Activated CD8-positive, alpha-beta memory T cell treated with anti-CD3 and anti-CD28 coated beads, Interleukin-2, amount 50 U/mL, for 24 hours (primary cell): ENCODE measurements around the gene CDH13.

Experiments used
- DNase-seq: peaks from one replicate; pipeline ENCODE4 v3.0.0-alpha.2; 2020; ENCODE audit errors: extremely low read depth

CDH13 gene

GRCh38 chr16:82651921-82652601 is 25.3 kb downstream of the CDH13 start:
- DNase-seq = no peak

DNA sequence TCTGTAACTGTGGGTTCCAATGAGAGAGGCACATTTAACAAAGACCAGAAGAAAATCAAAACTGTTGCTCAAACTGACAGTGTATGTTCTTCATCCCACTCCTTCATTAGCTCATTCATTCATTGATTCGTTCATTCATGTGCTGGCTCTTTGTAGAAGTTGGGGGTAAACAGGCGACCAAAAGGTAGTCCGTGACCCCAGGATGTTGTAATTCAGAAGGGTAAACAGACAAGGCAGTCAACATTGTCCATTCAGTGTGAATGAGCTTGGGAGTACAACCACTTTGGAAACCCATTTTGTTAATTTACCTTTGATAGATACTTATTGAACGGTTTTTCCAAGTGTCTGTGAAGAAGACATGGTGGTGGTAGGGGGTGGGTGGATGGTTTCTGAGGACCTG is 26.1 kb downstream of the CDH13 start:
- DNase-seq = no peak

DNA sequence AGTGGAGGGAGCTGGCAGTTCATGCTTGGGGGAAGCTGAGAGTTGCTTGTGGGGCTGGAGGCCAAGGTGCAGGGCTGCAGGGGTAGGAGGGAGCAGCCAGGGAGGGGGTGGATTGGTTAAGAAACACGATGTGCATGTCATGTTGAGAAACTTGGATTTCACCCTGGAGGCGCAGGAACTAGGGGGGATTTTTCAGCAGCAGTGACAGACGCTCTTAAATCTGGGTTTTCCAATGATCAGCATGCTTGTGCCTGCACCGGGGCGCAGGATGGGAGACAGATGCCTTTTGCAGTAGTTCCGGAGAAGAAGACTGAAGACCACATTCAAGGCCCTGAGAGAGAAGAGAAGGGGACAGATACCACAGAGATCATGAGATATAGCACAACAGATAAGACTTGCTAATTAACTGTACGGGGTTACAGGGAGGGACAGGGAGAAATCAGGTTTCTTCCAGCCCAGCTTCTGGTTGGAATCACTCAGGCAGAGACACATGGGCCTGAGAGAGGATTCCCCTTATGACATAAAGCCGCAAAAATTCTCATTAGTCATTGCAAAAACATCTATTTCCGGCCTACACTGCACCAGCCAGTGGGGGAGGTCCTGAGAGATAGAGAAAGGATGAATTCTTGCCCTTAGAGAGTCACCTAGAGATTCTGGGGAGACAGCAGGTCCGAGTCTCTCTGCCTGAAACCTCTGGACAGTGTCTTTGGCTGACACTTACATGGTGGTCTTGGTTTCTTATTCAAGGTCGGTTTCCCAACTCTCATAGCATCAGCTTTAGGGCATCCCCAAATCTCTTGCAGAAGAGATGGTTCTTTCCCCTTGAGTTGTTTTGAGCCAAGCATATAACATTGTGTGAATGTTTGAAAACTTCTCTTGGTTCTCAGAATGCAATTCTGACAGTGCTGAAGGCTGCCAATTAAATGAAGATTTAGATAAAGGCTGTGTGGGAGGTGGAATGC is 27.1 kb downstream of the CDH13 start:
- DNase-seq = no peak

GRCh38 chr16:82655072-82655714 is 28.4 kb downstream of the CDH13 start:
- no peak for DNase-seq

DNA sequence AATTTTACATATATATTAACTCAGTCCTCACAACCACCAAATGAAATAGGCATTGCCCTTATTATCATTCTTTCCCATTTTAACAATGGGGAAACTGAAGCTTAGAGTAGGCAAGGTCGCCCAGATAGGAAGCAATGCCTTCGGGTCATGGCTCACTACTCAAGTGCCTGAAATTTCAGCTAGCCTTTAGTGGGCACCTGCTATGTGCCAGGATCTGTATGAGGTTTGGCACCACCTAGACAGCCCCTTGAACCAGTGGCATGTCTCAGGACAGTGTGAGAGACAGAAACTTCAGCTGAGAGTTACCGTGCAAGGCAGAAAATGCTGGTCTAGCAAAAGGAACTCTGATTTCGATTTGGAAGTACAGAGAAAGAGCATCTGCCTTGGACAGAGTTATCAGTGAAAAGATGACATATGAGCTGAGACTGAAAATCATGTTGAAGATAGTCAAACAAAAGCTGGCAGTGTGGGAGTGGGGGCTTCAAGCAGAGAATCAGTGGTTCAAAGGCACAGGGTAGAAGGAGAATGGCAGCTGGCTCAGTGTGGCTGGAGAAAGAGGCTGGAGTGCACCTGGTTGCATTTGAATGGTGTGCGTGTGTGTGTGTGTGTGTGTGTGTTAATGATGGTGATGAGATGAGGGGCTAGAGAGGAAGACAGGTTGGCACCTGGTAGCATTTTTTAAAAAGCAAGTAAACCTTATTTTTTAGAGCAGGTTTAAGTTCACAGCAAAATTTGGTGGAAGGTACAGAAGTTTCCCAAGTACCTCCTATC is 29.1 kb downstream of the CDH13 start:
- no peak for DNase-seq

DNA sequence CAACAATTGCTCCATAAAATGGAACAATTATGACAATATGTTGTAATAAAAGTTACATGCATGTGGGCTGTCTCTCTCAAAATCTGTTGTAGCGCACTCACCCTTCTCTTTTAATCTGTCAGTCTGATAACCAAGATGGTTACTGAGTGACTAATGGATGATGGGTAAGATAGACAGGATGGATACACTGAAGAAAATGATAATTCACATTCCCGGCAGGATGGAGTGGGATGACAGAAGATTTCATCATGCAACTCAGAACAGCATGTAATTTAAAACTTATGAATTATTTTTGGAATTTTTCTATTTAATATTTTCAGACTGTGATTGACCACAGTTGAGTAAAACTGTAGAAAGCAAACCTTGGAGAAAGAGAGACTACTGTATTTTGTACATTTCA is 30.5 kb downstream of the CDH13 start:
- DNase-seq = no peak

GRCh38 chr16:82657786-82658185 is 31.0 kb downstream of the CDH13 start:
- DNase-seq = no peak

- DNase-seq = no peak
Observed at GRCh38 chr16:82658796-82659195, 32.0 kb downstream of the CDH13 start.

DNA sequence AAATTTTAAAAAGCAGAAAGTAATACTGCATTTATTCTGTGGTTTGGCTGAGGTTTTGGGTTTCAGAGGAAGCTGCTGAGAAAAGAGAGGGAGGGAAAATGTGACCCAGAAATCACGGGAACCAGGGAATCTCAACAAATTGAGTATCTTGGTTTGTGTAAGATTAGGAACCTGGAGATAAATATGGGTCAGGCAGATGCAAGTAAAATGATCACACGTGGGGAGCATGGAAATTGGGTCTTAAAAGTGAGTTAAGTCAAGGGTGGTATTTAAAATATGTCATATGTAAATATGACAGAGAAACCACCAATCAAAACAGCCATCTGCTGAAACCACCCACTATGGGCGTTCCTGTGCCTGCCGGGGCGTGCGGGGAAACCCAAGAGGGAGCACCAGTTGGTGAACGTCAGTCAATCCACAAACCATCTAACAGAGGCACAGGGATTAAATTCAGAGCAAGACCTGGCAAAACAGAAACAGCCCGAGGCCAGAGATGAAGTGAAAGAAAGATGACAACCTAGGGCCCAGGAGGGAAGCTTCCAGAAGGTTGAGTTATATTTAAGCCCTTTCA is 33.4 kb downstream of the CDH13 start:
- DNase-seq = no peak

DNA sequence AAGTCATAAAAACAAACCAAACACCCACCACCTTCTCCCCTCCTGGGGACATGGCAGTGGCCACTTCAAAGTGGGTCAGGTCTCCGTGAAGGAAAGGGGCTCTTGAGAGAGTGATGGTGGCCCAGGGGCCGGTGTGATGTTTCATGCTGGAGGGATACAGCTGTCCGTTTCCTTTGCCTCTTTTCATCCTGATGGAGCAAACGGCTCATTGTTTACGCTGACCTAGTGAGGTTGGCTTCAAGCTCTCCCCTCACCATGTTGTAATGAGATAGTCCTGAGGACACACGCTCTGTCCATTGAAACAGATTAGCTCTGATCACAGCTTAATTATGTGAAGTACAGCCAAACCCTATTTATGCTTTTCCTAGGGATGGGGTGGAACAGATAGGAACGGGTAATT is 34.2 kb downstream of the CDH13 start:
- no peak for DNase-seq

DNA sequence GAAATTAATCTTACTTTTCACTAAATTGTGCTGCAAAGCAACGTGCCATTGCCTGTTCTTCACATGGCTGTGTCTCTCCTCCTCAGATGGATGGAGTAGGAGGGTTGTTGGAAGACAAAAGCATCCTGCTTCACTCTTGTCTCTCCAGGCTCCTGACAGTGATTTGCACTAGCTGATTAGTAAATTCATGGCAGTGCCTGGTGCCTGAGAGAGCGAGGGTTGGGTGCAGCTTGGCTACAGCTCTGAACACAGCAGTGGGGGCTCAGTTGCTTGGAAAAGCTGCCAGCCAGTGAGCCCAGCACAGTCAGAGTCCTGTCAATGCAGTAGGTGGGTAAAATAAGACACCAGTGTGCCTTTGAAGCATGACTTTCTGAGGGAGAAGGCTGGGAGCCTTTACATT is 37.4 kb downstream of the CDH13 start:
- no peak for DNase-seq

- no peak for DNase-seq
Observed at GRCh38 chr16:82665025-82665424, 38.3 kb downstream of the CDH13 start.

GRCh38 chr16:82667437-82667836 is 40.7 kb downstream of the CDH13 start:
- no peak for DNase-seq

DNA sequence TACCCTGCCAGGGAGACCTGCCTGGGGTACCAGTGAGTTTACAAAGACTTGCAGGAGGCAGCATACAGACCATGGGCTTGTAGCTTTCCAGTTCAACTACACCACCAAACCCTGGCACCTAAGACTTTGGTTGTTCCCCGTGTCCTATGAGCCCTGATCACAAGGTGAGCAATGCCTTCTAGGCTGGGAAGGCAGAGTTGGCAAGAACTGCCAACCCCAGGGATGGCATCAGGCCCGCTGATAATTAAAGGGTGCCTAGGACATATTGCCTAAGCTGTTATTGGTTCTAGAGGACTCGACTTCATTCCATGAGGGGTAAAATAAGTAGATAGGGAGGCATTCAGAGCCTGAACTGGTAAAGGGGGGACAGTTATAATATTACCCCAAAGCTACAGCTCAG is 41.3 kb downstream of the CDH13 start:
- no peak for DNase-seq

GRCh38 chr16:82671741-82672140 is 45.0 kb downstream of the CDH13 start:
- no peak for DNase-seq

DNA sequence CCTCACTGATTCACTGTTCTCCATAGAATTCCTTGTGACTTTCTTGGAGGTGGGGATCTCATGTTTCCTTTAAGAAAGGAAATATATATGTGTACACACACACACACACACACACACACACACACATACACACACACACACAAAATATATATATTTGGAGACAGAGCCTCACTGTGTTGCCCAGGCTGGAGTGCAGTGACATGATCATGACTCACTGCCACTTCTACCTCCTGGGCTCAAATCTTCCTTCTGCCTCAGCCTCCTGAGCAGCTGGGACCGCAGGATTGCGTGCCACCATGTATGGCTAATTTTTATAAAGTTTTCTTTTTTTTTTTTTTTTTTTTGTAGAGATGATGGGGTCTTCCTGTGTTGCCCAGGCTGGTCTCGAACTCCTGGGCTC is 45.9 kb downstream of the CDH13 start:
- no peak for DNase-seq

DNA sequence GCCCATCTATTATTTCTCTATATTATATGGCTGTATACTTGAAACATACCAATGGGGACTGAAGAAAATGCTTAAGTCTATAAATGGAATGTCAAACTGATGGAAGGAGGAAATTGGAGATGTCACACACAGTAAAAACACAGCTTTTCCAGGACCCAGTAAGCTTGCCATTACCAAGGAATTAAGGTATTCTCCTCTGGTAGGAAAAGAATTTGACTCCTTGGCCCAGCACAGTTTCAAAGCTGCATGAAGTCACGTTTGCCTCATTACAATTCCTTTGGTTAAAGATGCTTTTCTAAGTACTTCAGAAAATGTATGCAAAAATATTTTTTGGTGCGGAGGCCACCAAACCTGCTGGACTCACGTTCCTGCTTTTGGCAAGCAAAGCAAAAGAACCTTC is 48.5 kb downstream of the CDH13 start:
- no peak for DNase-seq

DNA sequence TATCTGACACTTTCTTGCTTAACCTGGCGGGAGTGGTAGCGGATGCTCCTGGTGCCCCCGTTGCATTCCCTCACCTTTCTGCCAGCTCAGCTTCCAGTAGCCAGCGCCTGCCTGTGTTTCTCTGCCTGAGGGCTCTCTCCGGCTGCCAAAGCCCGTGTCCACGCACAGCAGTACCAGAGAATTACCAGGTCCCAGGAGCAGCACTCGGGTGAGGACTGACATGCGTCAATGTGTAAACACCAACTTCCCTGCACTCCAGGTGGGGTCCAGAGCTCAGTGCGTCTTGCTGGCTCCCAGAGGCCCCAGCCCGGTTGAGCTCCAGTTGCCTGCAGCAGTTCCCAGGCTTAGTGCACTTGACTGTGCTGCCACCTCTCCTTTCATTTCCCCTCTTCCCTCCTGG is 54.8 kb downstream of the CDH13 start:
- no peak for DNase-seq

GRCh38 chr16:82682767-82683166 is 56.0 kb downstream of the CDH13 start:
- no peak for DNase-seq

- no peak for DNase-seq
Observed at GRCh38 chr16:82684256-82684655, 57.5 kb downstream of the CDH13 start.

DNA sequence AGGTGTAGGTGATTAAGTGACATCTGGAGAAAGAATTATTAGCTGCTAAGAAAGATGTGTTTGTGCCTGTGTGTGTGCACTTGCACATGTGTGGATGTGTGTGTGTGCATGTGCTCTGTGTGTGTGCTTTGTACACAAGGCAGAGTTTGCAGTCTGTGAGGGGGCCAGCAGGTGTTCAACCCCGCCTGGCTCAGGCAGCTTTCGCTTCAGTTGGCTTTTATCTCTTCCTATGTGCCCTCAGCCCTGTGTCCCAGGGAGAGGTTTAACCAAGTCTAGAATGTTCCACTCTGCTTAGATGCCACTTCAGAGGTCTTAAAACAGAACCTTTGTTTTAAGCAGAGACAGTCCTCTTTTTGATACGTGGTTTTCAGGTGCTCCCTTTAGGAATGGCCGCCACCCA is 58.8 kb downstream of the CDH13 start:
- DNase-seq = no peak
